Myometrial cell (primary cell): ENCODE measurements around the gene EIF4E1B. TPM values are rescaled to one million over a fixed set of nuclear protein-coding genes. Genes with fewer than 3 reads are reported as not detected.

Experiments used
- total RNA-seq: library from RNA; depleted of rRNA; stranded (reverse); fragments of >200 nt; gene quantifications from 2 replicates; pipeline ENCODE4 v1.2.3, GENCODE V29; 2015

EIF4E1B gene
- not detected in 2 replicates for total RNA-seq

GRCh38 chr5:176629853-176630680 lies at the start of gene EIF4E1B, which contains the start of gene SNCB:
Gene EIF4E1B, plus strand, starts transcription at chr5:176630675. Its CDS starts 12,113 bp downstream, at chr5:176642788.
Gene SNCB, minus strand, starts transcription at chr5:176630534. Its CDS starts 880 bp downstream, at chr5:176629654.

GRCh38 chr5:176609724-176610434 lies 20.6 kb upstream of the EIF4E1B start, which contains the start of gene GPRIN1:
Gene GPRIN1, minus strand, starts transcription at chr5:176610156. Its CDS starts 10,322 bp downstream, at chr5:176599834.

GRCh38 chr5:176647030-176647842 lies 16.8 kb downstream of the EIF4E1B start, which contains the start of gene TSPAN17:
Gene TSPAN17, plus strand, starts transcription at chr5:176647484. Its CDS starts 132 bp downstream, at chr5:176647616.

Other genes with a start within 250 kb of the EIF4E1B start
- gene NOP16, start 242.1 kb upstream of the EIF4E1B start, total RNA-seq, result 6.3 and 7.8 TPM in 2 replicates
- 92.0 and 100 TPM in 2 replicates for gene HIGD2A, start 241.9 kb upstream of the EIF4E1B start, total RNA-seq
- gene CLTB, start 214.1 kb upstream of the EIF4E1B start, total RNA-seq, result 130 and 133 TPM in 2 replicates
- 36.0 and 48.2 TPM in 2 replicates for gene FAF2, start 182.3 kb upstream of the EIF4E1B start, total RNA-seq
- gene RNF44, start 93.3 kb upstream of the EIF4E1B start, total RNA-seq, result 0.58 and 1.4 TPM in 2 replicates
- gene CDHR2, start 81.3 kb upstream of the EIF4E1B start, total RNA-seq, result not detected in 2 replicates
- gene GPRIN1, start 20.5 kb upstream of the EIF4E1B start, total RNA-seq, result 4.3 and 5.3 TPM in 2 replicates
- not detected in 2 replicates for gene SNCB, start 141 bp upstream of the EIF4E1B start, total RNA-seq
- gene TSPAN17, start 16.8 kb downstream of the EIF4E1B start, total RNA-seq, result 34.0 and 39.3 TPM in 2 replicates
- under 0.01 and 0.18 TPM in 2 replicates for gene UNC5A, start 179.9 kb downstream of the EIF4E1B start, total RNA-seq